Astrocyte (in vitro differentiated cells and primary cell): ENCODE data around the gene SRGAP1. TPM values are rescaled to one million over a fixed set of nuclear protein-coding genes. Genes with fewer than 3 reads are reported as not detected.

Source experiments
- DNase-seq: peaks from one replicate; pipeline ENCODE4 v3.0.0-alpha.2; 2010; ENCODE audit warnings: low read depth
- FAIRE-seq: peaks from 2 replicates; lab custom pipeline; 2011; peaks lifted over from hg19 to GRCh38; lab: Jason Lieb, UNC
- H2AFZ ChIP-seq: 2 replicates; pipeline ENCODE4 v1.6.0; 2012; ENCODE audit warnings: low read depth, low read length, inconsistent platforms
- H3K27ac ChIP-seq: 2 replicates; pipeline ENCODE4 v1.5.1; 2011; ENCODE audit warnings: low read depth, low read length, inconsistent platforms
- H3K27me3 ChIP-seq: 2 replicates; pipeline ENCODE4 v1.6.0; 2011; ENCODE audit warnings: low read length, inconsistent platforms; ENCODE audit not compliant: insufficient read depth
- H3K36me3 ChIP-seq: 2 replicates; pipeline ENCODE4 v1.5.1; 2011; ENCODE audit warnings: low read length, inconsistent platforms; ENCODE audit not compliant: insufficient read depth
- H3K4me1 ChIP-seq: 2 replicates; pipeline ENCODE4 v1.5.1; 2011; ENCODE audit warnings: low read length, inconsistent platforms; ENCODE audit not compliant: insufficient read depth
- H3K4me2 ChIP-seq: 2 replicates; pipeline ENCODE4 v1.6.0; 2012; ENCODE audit warnings: low read length, inconsistent platforms
- H3K4me3 ChIP-seq: 2 replicates; pipeline ENCODE4 v1.5.1; 2011; ENCODE audit warnings: low read depth, mild to moderate bottlenecking, low read length, inconsistent platforms; ENCODE audit not compliant: insufficient read depth
- H3K79me2 ChIP-seq: 2 replicates; pipeline ENCODE4 v1.6.0; 2012; ENCODE audit warnings: mild to moderate bottlenecking, low read length, inconsistent platforms; ENCODE audit not compliant: insufficient read depth
- H3K9ac ChIP-seq: 2 replicates; pipeline ENCODE4 v1.6.0; 2012; ENCODE audit warnings: mild to moderate bottlenecking, low read length, inconsistent platforms
- H3K9me3 ChIP-seq: 2 replicates; pipeline ENCODE4 v1.5.1; 2012; ENCODE audit warnings: low read depth, mild to moderate bottlenecking, low read length, inconsistent platforms; ENCODE audit not compliant: insufficient read depth
- H4K20me1 ChIP-seq: 2 replicates; pipeline ENCODE4 v1.6.0; 2012; ENCODE audit warnings: low read length, inconsistent platforms; ENCODE audit not compliant: insufficient read depth
- H3K27ac Mint-ChIP-seq: one replicate; pipeline ENCODE4 v1.8.0; 2021; ENCODE audit warnings: mild to moderate bottlenecking, mixed read lengths; ENCODE audit not compliant: unreplicated experiment
- H3K27me3 Mint-ChIP-seq: one replicate; pipeline ENCODE4 v1.8.0; 2021; ENCODE audit warnings: low read depth, mixed read lengths; ENCODE audit not compliant: unreplicated experiment
- H3K36me3 Mint-ChIP-seq: one replicate; pipeline ENCODE4 v1.8.0; 2021; ENCODE audit warnings: low read depth, mixed read lengths; ENCODE audit not compliant: unreplicated experiment
- H3K4me1 Mint-ChIP-seq: one replicate; pipeline ENCODE4 v1.8.0; 2021; ENCODE audit warnings: low read depth, mixed read lengths; ENCODE audit not compliant: unreplicated experiment
- H3K4me3 Mint-ChIP-seq: one replicate; pipeline ENCODE4 v1.8.0; 2021; ENCODE audit warnings: mild to moderate bottlenecking, moderate library complexity, mixed read lengths; ENCODE audit not compliant: unreplicated experiment
- H3K9me3 Mint-ChIP-seq: one replicate; pipeline ENCODE4 v1.8.0; 2021; ENCODE audit warnings: mild to moderate bottlenecking, mixed read lengths; ENCODE audit not compliant: unreplicated experiment
- CTCF ChIP-seq: IDR thresholded peaks from 2 replicates; pipeline ENCODE4 v1.5.1; 2011; ENCODE audit warnings: low read depth, mild to moderate bottlenecking, inconsistent platforms, low read length, moderate library complexity; ENCODE audit not compliant: insufficient read depth
- EZH2 ChIP-seq: IDR thresholded peaks from 2 replicates; pipeline ENCODE4 v1.6.1; 2012; ENCODE audit warnings: mild to moderate bottlenecking, low read length, inconsistent platforms; ENCODE audit not compliant: insufficient read depth
- total RNA-seq: library from RNA; stranded (reverse); gene quantifications from 2 replicates; pipeline ENCODE4 v1.2.1, GENCODE V29; 2021

Gene SRGAP1
- total RNA-seq, 1 donor from 2014 or later = 15.2 TPM

- Histone ChIP-seq H4K20me1 (no peaks in the 10 kb centered on the region), H3K9ac (no peak overlapping the region), H3K9me3 (no peaks in the 10 kb centered on the region), H3K79me2 (no peaks in the 10 kb centered on the region), H3K4me1 (no peaks in the 10 kb centered on the region), H3K36me3 (no peaks in the 10 kb centered on the region), H3K27ac (no peak overlapping the region), H3K4me3 (no peak overlapping the region), H3K4me2 (no peak overlapping the region), H2AFZ (no peak overlapping the region), H3K27me3 (no peaks in the 10 kb centered on the region)
- Mint-ChIP-seq H3K27ac (no peak overlapping the region), H3K9me3 (no peaks in the 10 kb centered on the region), H3K27me3 (peaks cover 3% of the 10 kb centered on the region), H3K36me3 (no peaks in the 10 kb centered on the region), H3K4me3 (no peak overlapping the region), H3K4me1 (no peaks in the 10 kb centered on the region)
- TF ChIP-seq CTCF (no peak), EZH2 (no peak)
- FAIRE-seq = no peak
- no peak for DNase-seq
These were observed 7.6 kb upstream of the SRGAP1 start for GRCh38 chr12:63836936-63837335.

DNA sequence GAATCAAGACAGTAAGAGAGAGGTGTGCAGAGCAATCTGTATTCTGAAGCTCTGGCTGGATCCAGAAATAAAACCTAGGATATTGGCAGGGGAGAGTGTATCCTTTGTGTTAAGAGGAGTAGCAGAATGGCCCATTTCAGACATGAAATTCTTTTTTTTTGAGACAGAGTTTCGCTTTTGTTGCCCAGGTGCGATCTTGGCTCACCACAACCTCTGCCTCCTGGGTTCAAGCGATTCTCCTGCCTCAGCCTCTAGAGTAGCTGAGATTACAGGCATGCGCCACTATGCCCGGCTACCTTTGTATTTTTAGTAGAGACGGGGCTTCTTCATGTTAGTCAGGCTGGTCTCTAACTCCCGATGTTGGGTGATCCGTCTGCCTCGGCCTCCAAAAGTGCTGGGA, 6.1 kb upstream of the SRGAP1 start:
- TF ChIP-seq EZH2 = no peak
- TF ChIP-seq CTCF = no peak
- Histone ChIP-seq H3K36me3 (no peaks in the 10 kb centered on the region), H3K9ac (no peak overlapping the region), H3K4me2 (no peak overlapping the region), H3K27ac (no peak overlapping the region), H3K9me3 (no peaks in the 10 kb centered on the region), H3K79me2 (no peaks in the 10 kb centered on the region), H2AFZ (no peak overlapping the region), H3K4me3 (no peak overlapping the region), H3K27me3 (no peaks in the 10 kb centered on the region), H4K20me1 (no peaks in the 10 kb centered on the region), H3K4me1 (no peaks in the 10 kb centered on the region)
- no peaks in the 10 kb centered on the region for H3K9me3 Mint-ChIP-seq
- H3K4me3 Mint-ChIP-seq = no peak overlapping the region
- no peaks in the 10 kb centered on the region for H3K36me3 Mint-ChIP-seq
- no peak for DNase-seq
- no peak overlapping the region for H3K27ac Mint-ChIP-seq
- H3K27me3 Mint-ChIP-seq = no peaks in the 10 kb centered on the region
- no peaks in the 10 kb centered on the region for H3K4me1 Mint-ChIP-seq
- FAIRE-seq = no peak

DNA sequence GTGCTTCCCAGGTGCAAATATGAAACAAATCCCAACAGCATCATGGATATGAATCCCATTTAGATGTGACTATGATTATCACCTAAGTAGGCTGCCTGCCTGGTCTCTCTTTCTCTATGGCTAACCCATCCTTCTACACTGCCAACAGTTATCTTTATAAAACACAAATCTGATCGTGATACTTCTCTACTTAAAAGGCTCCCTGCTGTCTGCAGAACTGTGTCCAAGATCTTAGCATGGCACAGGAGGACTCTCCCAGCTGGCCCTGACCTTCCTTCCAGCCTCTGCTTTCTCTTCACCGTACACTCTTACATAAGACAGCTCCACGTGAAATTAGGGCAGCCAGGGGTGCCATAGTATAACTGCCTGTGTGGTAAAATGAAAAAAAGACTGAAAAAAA, 3.5 kb upstream of the SRGAP1 start:
- H3K27ac Mint-ChIP-seq = no peak overlapping the region
- peaks cover under 1% of the 10 kb centered on the region for H3K4me1 Mint-ChIP-seq

More for the DNA sequence above, 3.5 kb upstream of the SRGAP1 start:
- TF ChIP-seq CTCF = no peak
- TF ChIP-seq EZH2 = no peak
- no peaks in the 10 kb centered on the region for H3K36me3 ChIP-seq
- peaks cover 16% of the 10 kb centered on the region for H3K79me2 ChIP-seq
- no peak overlapping the region for H3K4me2 ChIP-seq
- no peak overlapping the region for H3K27ac ChIP-seq
- Mint-ChIP-seq H3K36me3 (no peaks in the 10 kb centered on the region), H3K9me3 (no peaks in the 10 kb centered on the region), H3K27me3 (no peaks in the 10 kb centered on the region), H3K4me3 (no peak overlapping the region)
- H3K9ac ChIP-seq = no peak overlapping the region
- no peak overlapping the region for H3K4me3 ChIP-seq
- H4K20me1 ChIP-seq = peaks cover 5% of the 10 kb centered on the region
- H3K9me3 ChIP-seq = no peaks in the 10 kb centered on the region
- no peaks in the 10 kb centered on the region for H3K27me3 ChIP-seq
- FAIRE-seq (no peak), DNase-seq (no peak)
- no peak overlapping the region for H2AFZ ChIP-seq
- H3K4me1 ChIP-seq = no peaks in the 10 kb centered on the region
